GM12891 (cell line): ENCODE data around the gene TAF5L.
"Not testable (repeated sequence)": the region's sequence is repeated elsewhere in the genome, so short reads cannot be mapped to it uniquely, and the experiment has no call there.

Source experiments
- DNase-seq: peaks from one replicate; pipeline ENCODE4 v3.0.0; 2011; ENCODE audit warnings: low spot score; ENCODE audit not compliant: insufficient read length
- FAIRE-seq: peaks from 2 replicates; lab custom pipeline; 2011; peaks lifted over from hg19 to GRCh38; lab: Jason Lieb, UNC
- PAX5 ChIP-seq: IDR thresholded peaks from 2 replicates; pipeline ENCODE4 v1.6.1; 2011; ENCODE audit warnings: low read length, moderate library complexity, mild to moderate bottlenecking; ENCODE audit not compliant: insufficient read depth, severe bottlenecking
- POLR2A ChIP-seq: IDR thresholded peaks from 2 replicates; pipeline ENCODE4 v1.6.1; 2011; ENCODE audit warnings: low read depth, low read length, control low read depth
- POLR2AphosphoS5 ChIP-seq: IDR thresholded peaks from 2 replicates; pipeline ENCODE4 v1.6.1; 2011; ENCODE audit warnings: low read depth, low read length, control low read depth
- POU2F2 ChIP-seq: IDR thresholded peaks from 2 replicates; pipeline ENCODE4 v1.6.1; 2011; ENCODE audit warnings: low read depth, mild to moderate bottlenecking, control low read depth, low read length, moderate library complexity
- SPI1 ChIP-seq: IDR thresholded peaks from 2 replicates; pipeline ENCODE4 v1.6.1; 2011; ENCODE audit warnings: low read depth, low read length, control low read depth
- TAF1 ChIP-seq: IDR thresholded peaks from 2 replicates; pipeline ENCODE4 v1.6.1; 2011; ENCODE audit warnings: low read depth, low read length, control low read depth

The TAF5L gene

GRCh38 chr1:229562686-229563085, 63.2 kb downstream of the TAF5L start:
- TF ChIP-seq POLR2AphosphoS5 (no peak), POLR2A (no peak), PAX5 (no peak), POU2F2 (no peak), SPI1 (no peak), TAF1 (no peak)
- FAIRE-seq = no peak
- DNase-seq = no peak

- DNase-seq (no peak), FAIRE-seq (no peak)
- TF ChIP-seq SPI1 = no peak
- no peak for TF ChIP-seq POLR2A
- no peak for TF ChIP-seq POLR2AphosphoS5
- TF ChIP-seq PAX5 = no peak
- TF ChIP-seq TAF1 = no peak
- TF ChIP-seq POU2F2 = no peak
Measured at GRCh38 chr1:229561141-229561540, 64.8 kb downstream of the TAF5L start.

- DNase-seq, FAIRE-seq: not testable (repeated sequence)
Measured at GRCh38 chr1:229560124-229560523, 65.8 kb downstream of the TAF5L start.

DNA sequence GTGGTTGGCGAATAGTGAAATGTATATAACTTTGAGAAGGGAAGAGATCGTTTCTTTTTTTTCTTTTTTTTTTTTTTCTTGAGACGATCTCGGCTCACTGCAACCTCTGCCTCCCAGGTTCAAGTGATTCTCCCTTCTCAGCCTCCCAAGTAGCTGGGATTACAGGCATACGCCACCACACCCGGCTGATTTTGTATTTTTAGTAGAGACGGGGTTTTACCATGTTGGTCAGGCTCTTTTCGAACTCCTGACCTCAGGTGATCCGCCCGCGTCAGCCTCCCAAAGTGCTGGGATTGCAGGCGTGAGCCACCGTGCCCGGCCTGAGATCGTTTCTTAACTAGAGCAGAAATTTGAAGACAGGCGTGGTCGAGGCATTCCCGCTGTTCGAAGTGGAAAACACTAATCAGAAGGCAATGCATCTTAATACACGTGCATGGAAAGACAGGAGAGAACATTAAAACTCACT, 66.6 kb downstream of the TAF5L start:
- not testable (repeated sequence) for DNase-seq

DNA sequence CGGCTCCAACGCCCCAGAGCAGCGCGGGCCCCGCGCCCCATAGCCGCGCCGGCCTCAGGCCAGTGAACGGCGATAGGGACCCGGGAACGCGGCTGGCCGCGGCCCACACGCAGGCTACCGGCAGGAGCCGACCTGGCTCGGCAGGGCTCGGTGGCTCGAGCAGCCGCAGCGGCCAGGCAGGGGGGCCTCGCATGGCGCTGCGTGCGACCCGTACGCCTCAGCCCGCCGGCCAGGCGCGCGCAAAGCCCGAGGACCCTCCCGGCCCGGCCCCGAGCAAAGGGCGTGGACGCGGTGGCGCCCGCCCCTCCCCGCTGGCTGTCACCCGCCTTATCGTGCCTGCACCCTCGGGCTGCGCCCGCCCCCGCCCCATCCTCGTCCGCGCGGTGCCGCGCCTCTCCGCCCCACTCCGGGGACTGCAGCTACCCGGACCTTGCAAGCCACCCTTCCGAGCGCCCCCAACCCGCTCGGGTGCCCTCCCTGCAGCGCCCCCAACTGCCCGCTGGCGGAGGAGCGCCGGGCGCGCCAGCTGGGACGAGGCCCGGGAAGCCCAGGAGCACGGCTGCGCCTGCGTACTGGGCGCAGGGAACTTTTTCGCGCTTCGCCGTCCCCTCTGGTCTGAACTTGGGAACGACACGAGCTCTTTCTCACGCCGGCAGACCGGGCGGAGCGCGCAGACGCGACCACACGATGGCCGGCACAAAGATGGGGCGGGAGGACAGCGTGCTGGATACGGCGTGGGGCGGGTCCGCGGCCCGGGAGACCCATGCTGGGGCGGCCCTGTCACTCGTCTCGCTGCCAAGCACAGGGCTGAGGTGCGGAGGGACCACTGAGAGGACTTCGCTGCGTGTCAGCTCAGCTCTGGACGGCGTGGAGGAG, 67.2 kb downstream of the TAF5L start, which contains the start of gene ABCB10:
TSS of gene ABCB10 (minus strand) at position 248 of the 876 bp plus-strand sequence. CDS start at position 193, 55 bp downstream.
- peak; percentile 88 for DNase-seq
- TF ChIP-seq POLR2AphosphoS5 (no peak), PAX5 (peak; percentile 1), POLR2A (no peak; the same call in 1 of the 2 replicates)
- FAIRE-seq = peak; percentile 96

More for the DNA sequence above, 66.6 kb downstream of the TAF5L start:
- not testable (repeated sequence) for FAIRE-seq

DNA sequence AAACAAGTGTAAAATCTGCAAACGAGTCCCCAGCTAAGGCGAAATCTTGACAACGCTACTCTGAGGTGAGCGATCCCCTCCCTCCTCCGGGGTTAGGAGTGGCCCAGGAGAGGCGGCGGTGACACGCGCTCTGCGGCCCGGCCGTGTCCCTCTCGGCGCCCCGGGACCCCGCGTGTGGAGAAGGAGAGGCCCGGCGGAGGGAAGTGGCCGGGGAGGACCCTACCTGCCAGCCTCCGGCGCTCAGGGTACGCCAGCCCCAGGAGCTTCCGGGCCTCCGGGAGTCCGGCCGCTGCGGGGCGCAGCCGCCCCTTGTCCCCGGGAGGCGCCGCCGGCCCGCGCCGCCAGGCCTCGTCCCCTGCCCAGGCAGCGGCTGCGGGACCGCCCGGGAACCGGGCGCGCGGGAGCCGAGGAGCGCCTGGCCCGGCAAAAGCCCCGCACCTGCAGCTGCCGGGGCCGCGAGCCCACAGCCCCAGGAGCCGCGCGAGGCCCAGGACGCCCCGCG, 68.0 kb downstream of the TAF5L start:
- FAIRE-seq = no peak
- DNase-seq = peak; percentile 42
- no peak for TF ChIP-seq POLR2AphosphoS5

- FAIRE-seq = no peak
- TF ChIP-seq POU2F2 = no peak
Measured at GRCh38 chr1:229557200-229557850, 68.6 kb downstream of the TAF5L start.

GRCh38 chr1:229554886-229555621, 70.9 kb downstream of the TAF5L start:
- FAIRE-seq (no peak), DNase-seq (no peak)
- TF ChIP-seq POLR2A (no peak), PAX5 (no peak), POU2F2 (no peak), POLR2AphosphoS5 (no peak), SPI1 (no peak), TAF1 (no peak)

More at GRCh38 chr1:229557200-229557850, 68.6 kb downstream of the TAF5L start:
- DNase-seq = peak; percentile 37

- TF ChIP-seq POU2F2 (no peak), POLR2A (no peak), SPI1 (no peak)
- no peak for DNase-seq
- FAIRE-seq = no peak
Measured at GRCh38 chr1:229553621-229554130, 72.2 kb downstream of the TAF5L start.

- DNase-seq = no peak
- FAIRE-seq = no peak
- TF ChIP-seq SPI1 (no peak), POLR2AphosphoS5 (no peak), POLR2A (no peak), POU2F2 (no peak), PAX5 (no peak)
Measured at GRCh38 chr1:229552732-229553131, 73.2 kb downstream of the TAF5L start.
